GM12892 (cell line): ENCODE results near the gene AGBL3.

Source experiments
- POLR2A ChIP-seq: IDR thresholded peaks from 2 replicates; pipeline ENCODE4 v1.6.1; 2011; ENCODE audit warnings: low read depth, low read length, control low read depth
- TAF1 ChIP-seq: IDR thresholded peaks from 2 replicates; pipeline ENCODE4 v1.6.1; 2011; ENCODE audit warnings: low read depth, mild to moderate bottlenecking, control low read depth, low read length, borderline replicate concordance

- TF ChIP-seq POLR2A (no peak), TAF1 (no peak)
Measured at GRCh38 chr7:134946260-134946659, 40.0 kb upstream of the AGBL3 start.
